Neural progenitor cell (in vitro differentiated cells): ENCODE data around the gene PEMT. TPM values are rescaled to one million over a fixed set of nuclear protein-coding genes. Genes with fewer than 3 reads are reported as not detected.

ENCODE experiments used
- DNase-seq: peaks from one replicate; pipeline ENCODE4 v3.0.0-alpha.2; 2016; ENCODE audit warnings: low spot score
- H2AFZ ChIP-seq: fragments of 200-600 bp; sonication (generic); replicated peaks from 2 replicates; pipeline ENCODE4 v1.6.1; 2016; ENCODE audit warnings: antibody characterized with exemption
- H3F3A ChIP-seq: fragments of 200-600 bp; sonication (generic); 2 replicates; pipeline ENCODE4 v1.6.1; 2016; ENCODE audit warnings: antibody characterized with exemption, low read depth
- H3K27ac ChIP-seq: fragments of 200-600 bp; sonication (generic); 2 replicates; pipeline ENCODE4 v1.5.1; 2016; ENCODE audit warnings: mild to moderate bottlenecking
- H3K27me3 ChIP-seq: fragments of 200-600 bp; sonication (generic); 2 replicates; pipeline ENCODE4 v1.6.1; 2016; ENCODE audit warnings: mild to moderate bottlenecking, moderate library complexity
- H3K36me3 ChIP-seq: fragments of 200-600 bp; sonication (generic); 2 replicates; pipeline ENCODE4 v1.5.1; 2016
- H3K4me1 ChIP-seq: fragments of 200-600 bp; sonication (generic); 2 replicates; pipeline ENCODE4 v1.6.1; 2016; ENCODE audit warnings: mixed run types
- H3K4me2 ChIP-seq: fragments of 200-600 bp; sonication (generic); 2 replicates; pipeline ENCODE4 v1.6.1; 2016
- H3K4me3 ChIP-seq: fragments of 200-600 bp; sonication (generic); 2 replicates; pipeline ENCODE4 v1.5.1; 2016
- H3K79me2 ChIP-seq: fragments of 200-600 bp; sonication (generic); 2 replicates; pipeline ENCODE4 v1.6.1; 2016; ENCODE audit warnings: low read depth
- H3K9ac ChIP-seq: fragments of 200-600 bp; sonication (generic); 2 replicates; pipeline ENCODE4 v1.6.1; 2016
- H3K9me3 ChIP-seq: fragments of 200-600 bp; sonication (generic); 2 replicates; pipeline ENCODE4 v1.5.1; 2016; ENCODE audit warnings: low read depth
- H4K20me1 ChIP-seq: fragments of 200-600 bp; sonication (generic); 2 replicates; pipeline ENCODE4 v1.6.1; 2016; ENCODE audit warnings: low read depth
- H3K27ac Mint-ChIP-seq: 3 replicates; pipeline ENCODE4 v1.8.0; 2021; ENCODE audit warnings: mixed read lengths
- H3K27me3 Mint-ChIP-seq: 2 replicates; pipeline ENCODE4 v1.8.0; 2022; ENCODE audit warnings: low read depth, mild to moderate bottlenecking, inconsistent platforms, moderate library complexity, mixed read lengths; ENCODE audit not compliant: insufficient read depth
- H3K36me3 Mint-ChIP-seq: 3 replicates; pipeline ENCODE4 v1.8.0; 2021; ENCODE audit warnings: mixed read lengths
- H3K4me1 Mint-ChIP-seq: 3 replicates; pipeline ENCODE4 v1.8.0; 2021; ENCODE audit warnings: mixed read lengths
- H3K4me3 Mint-ChIP-seq: 3 replicates; pipeline ENCODE4 v1.8.0; 2021; ENCODE audit warnings: mild to moderate bottlenecking, moderate library complexity, mixed read lengths
- H3K9me3 Mint-ChIP-seq: 3 replicates; pipeline ENCODE4 v1.8.0; 2020; ENCODE audit warnings: mixed read lengths
- EZH2 ChIP-seq: fragments of 200-600 bp; sonication (generic); IDR thresholded peaks from 2 replicates; pipeline ENCODE4 v1.6.1; 2017; ENCODE audit warnings: antibody characterized with exemption, mild to moderate bottlenecking, moderate library complexity
- EZH2phosphoT487 ChIP-seq: fragments of 200-600 bp; sonication (generic); IDR thresholded peaks from 2 replicates; pipeline ENCODE4 v1.6.1; 2017; ENCODE audit warnings: antibody characterized with exemption
- total RNA-seq: library from RNA; depleted of rRNA; stranded (reverse); fragments of >200 nt; gene quantifications from 2 replicates; pipeline ENCODE4 v1.2.3, GENCODE V29; 2015; ENCODE audit warnings: low replicate concordance
- TF ChIP-seq, protein P1 (sequence below): fragments of 200-600 bp; sonication (generic); IDR thresholded peaks from 2 replicates; pipeline ENCODE4 v1.5.1; 2017; ENCODE audit warnings: antibody characterized with exemption, mild to moderate bottlenecking

PEMT gene
- total RNA-seq, 1 donor from 2014 or later: 17.7 TPM

DNA sequence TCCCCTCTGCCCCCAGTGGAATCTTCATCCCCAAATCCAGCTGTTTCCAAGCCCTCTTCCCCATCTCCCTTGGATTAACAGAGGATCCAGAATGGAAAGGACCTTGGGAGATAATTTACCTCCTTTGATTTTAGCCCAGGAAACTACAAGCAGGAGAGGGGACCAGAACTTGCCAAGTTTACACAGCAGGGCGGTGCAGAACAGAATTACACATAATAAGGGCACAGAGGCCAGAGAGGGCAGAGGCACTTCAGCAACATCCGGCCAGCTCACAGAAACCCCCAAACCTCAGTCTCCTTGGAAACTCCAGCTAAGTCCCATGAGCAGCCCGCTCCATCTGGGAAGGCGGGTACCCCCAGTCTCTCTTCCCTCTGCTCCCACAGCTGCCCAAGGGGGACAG lies 27.2 kb downstream of the PEMT start:
- no peaks in the 10 kb centered on the region for H3K79me2 ChIP-seq
- no peak for DNase-seq
- H3K4me1 ChIP-seq: peaks cover 12% of the 10 kb centered on the region
- Mint-ChIP-seq H3K4me1 (peaks cover 6% of the 10 kb centered on the region), H3K27ac (peak overlapping the region; percentile 74), H3K9me3 (no peaks in the 10 kb centered on the region), H3K4me3 (no peak overlapping the region), H3K27me3 (peaks cover 5% of the 10 kb centered on the region), H3K36me3 (no peaks in the 10 kb centered on the region)
- H3K27me3 ChIP-seq: no peaks in the 10 kb centered on the region
- H3K9ac ChIP-seq: no peak overlapping the region
- H3K36me3 ChIP-seq: no peaks in the 10 kb centered on the region
- H3K4me2 ChIP-seq: peak overlapping the region; percentile 47
- no peak overlapping the region for H2AFZ ChIP-seq
- H3K27ac ChIP-seq: no peak overlapping the region
- no peak overlapping the region for H3K4me3 ChIP-seq
- H3F3A ChIP-seq: no peaks in the 10 kb centered on the region
- TF ChIP-seq EZH2phosphoT487 (no peak), EZH2 (no peak)
- TF ChIP-seq, protein P1, sequence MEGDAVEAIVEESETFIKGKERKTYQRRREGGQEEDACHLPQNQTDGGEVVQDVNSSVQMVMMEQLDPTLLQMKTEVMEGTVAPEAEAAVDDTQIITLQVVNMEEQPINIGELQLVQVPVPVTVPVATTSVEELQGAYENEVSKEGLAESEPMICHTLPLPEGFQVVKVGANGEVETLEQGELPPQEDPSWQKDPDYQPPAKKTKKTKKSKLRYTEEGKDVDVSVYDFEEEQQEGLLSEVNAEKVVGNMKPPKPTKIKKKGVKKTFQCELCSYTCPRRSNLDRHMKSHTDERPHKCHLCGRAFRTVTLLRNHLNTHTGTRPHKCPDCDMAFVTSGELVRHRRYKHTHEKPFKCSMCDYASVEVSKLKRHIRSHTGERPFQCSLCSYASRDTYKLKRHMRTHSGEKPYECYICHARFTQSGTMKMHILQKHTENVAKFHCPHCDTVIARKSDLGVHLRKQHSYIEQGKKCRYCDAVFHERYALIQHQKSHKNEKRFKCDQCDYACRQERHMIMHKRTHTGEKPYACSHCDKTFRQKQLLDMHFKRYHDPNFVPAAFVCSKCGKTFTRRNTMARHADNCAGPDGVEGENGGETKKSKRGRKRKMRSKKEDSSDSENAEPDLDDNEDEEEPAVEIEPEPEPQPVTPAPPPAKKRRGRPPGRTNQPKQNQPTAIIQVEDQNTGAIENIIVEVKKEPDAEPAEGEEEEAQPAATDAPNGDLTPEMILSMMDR: no peak
- H3K9me3 ChIP-seq: no peaks in the 10 kb centered on the region
- H4K20me1 ChIP-seq: no peaks in the 10 kb centered on the region

DNA sequence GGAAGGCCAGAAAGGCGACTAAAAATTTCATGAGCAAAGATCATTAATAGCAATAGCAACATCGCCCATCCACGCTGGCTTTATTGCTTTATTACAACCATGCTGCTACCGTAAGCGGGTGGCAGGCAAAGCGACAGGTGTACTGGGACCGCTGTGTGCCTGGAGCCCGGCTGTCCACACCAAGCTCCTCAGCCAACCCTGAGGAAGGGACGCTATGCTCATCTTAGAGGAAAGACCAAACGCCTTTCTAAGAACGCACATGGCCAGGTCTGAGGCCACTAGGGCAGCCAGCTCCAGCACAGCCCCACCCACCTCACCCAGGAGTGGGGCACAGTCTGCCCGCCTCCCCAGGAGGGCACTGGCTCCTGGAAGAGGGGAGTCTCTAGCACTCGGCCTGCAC lies 28.0 kb downstream of the PEMT start:
- no peaks in the 10 kb centered on the region for H3K36me3 ChIP-seq
- H2AFZ ChIP-seq: no peak overlapping the region
- no peaks in the 10 kb centered on the region for H4K20me1 ChIP-seq
- no peaks in the 10 kb centered on the region for H3K79me2 ChIP-seq
- no peak overlapping the region for H3K9ac ChIP-seq
- no peak overlapping the region for H3K4me2 ChIP-seq
- H3K27me3 Mint-ChIP-seq: peaks cover 3% of the 10 kb centered on the region
- no peaks in the 10 kb centered on the region for H3K27me3 ChIP-seq
- H3K4me1 Mint-ChIP-seq: peaks cover 6% of the 10 kb centered on the region
- TF ChIP-seq, protein P1: no peak
- TF ChIP-seq EZH2phosphoT487 (no peak), EZH2 (no peak)
- H3K4me1 ChIP-seq: peaks cover 12% of the 10 kb centered on the region
- no peaks in the 10 kb centered on the region for H3F3A ChIP-seq
- no peaks in the 10 kb centered on the region for H3K36me3 Mint-ChIP-seq
- no peak overlapping the region for H3K27ac Mint-ChIP-seq
- H3K9me3 ChIP-seq: no peaks in the 10 kb centered on the region
- H3K4me3 Mint-ChIP-seq: no peak overlapping the region
- no peaks in the 10 kb centered on the region for H3K9me3 Mint-ChIP-seq
- H3K27ac ChIP-seq: no peak overlapping the region
- no peak for DNase-seq
- no peak overlapping the region for H3K4me3 ChIP-seq

DNA sequence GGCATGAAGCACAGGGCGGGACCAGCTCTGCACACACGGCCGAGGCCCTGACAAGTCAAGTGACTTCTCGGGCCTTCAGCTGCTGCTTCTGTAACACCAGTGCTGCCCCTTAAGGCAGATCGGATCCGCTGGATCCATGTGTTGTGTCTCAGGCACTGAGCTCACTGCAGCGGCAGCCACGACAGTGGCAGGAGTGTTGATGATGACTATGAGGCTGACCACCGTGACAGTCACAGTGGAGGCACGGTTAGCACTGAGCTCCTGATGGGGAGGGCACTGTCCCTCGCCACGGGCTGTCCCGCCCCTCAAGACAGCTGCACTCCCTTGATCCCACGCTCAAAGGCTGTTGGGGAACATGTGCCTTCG lies 29.4 kb downstream of the PEMT start:
- no peak for TF ChIP-seq EZH2phosphoT487
- no peak for TF ChIP-seq EZH2
- TF ChIP-seq, protein P1: no peak
- Mint-ChIP-seq H3K36me3 (no peaks in the 10 kb centered on the region), H3K27me3 (peaks cover 3% of the 10 kb centered on the region), H3K27ac (no peak overlapping the region), H3K4me1 (peaks cover 10% of the 10 kb centered on the region), H3K9me3 (no peaks in the 10 kb centered on the region), H3K4me3 (no peak overlapping the region)
- Histone ChIP-seq H3K27me3 (no peaks in the 10 kb centered on the region), H3K4me1 (peaks cover 12% of the 10 kb centered on the region), H3K9ac (no peak overlapping the region), H3K79me2 (no peaks in the 10 kb centered on the region), H3K4me3 (no peak overlapping the region), H4K20me1 (peaks cover 3% of the 10 kb centered on the region), H3K4me2 (no peak overlapping the region), H3K27ac (no peak overlapping the region), H2AFZ (no peak overlapping the region), H3F3A (no peaks in the 10 kb centered on the region), H3K36me3 (no peaks in the 10 kb centered on the region), H3K9me3 (no peaks in the 10 kb centered on the region)
- no peak for DNase-seq
